Vagina (tissue), 2 donors: Measurements from ENCODE around the gene PURA.
A peak's percentile ranks its signal among the peaks of the same experiment; 100 is the strongest.

ENCODE experiments used
- POLR2A ChIP-seq, 2 donors: fragments of 450-650 bp; IDR thresholded peaks; one replicate each; pipeline ENCODE4 v1.6.1; 2017; ENCODE audit warnings: antibody characterized with exemption in 2 of 2, mild to moderate bottlenecking in 2 of 2, moderate library complexity in 2 of 2
- POLR2AphosphoS5 ChIP-seq, 2 donors: sonication (generic); formaldehyde crosslinking; IDR thresholded peaks; one replicate each; pipeline ENCODE4 v1.9.0; 2017; ENCODE audit warnings: antibody characterized with exemption in 2 of 2, mild to moderate bottlenecking in 2 of 2, low read depth in 1 of 2; ENCODE audit not compliant: insufficient read depth in 1 of 2
- TF ChIP-seq, protein P1 (sequence below), 3 experiments: fragments of 450-650 bp in 2 of 3; fragments of 200-600 bp in 1 of 3; sonication (generic) in 1 of 3; IDR thresholded peaks; one replicate each; pipeline ENCODE4 v1.5.1; 2017 to 2019; ENCODE audit warnings: antibody characterized with exemption in 3 of 3, mild to moderate bottlenecking in 2 of 3, moderate library complexity in 2 of 3

- TF ChIP-seq, protein P1, sequence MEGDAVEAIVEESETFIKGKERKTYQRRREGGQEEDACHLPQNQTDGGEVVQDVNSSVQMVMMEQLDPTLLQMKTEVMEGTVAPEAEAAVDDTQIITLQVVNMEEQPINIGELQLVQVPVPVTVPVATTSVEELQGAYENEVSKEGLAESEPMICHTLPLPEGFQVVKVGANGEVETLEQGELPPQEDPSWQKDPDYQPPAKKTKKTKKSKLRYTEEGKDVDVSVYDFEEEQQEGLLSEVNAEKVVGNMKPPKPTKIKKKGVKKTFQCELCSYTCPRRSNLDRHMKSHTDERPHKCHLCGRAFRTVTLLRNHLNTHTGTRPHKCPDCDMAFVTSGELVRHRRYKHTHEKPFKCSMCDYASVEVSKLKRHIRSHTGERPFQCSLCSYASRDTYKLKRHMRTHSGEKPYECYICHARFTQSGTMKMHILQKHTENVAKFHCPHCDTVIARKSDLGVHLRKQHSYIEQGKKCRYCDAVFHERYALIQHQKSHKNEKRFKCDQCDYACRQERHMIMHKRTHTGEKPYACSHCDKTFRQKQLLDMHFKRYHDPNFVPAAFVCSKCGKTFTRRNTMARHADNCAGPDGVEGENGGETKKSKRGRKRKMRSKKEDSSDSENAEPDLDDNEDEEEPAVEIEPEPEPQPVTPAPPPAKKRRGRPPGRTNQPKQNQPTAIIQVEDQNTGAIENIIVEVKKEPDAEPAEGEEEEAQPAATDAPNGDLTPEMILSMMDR (IDR thresholded peaks at IDR 0.05) = peak in 1 of 3 experiments; percentile 50
- no peak for TF ChIP-seq POLR2AphosphoS5 (IDR thresholded peaks at IDR 0.05; ENCODE audit: insufficient read depth in 1 of 2, low read depth in 1 of 2)
- TF ChIP-seq POLR2A (IDR thresholded peaks at IDR 0.05) = peak in 1 of 2 donors; percentile 66
Observed at GRCh38 chr5:140113699-140114263, at the start of gene PURA.
